Activated CD4-positive, alpha-beta T cell treated with anti-CD3 and anti-CD28 coated beads, Interleukin-2, amount 10 ng/mL, durations not matched to agents 7 days and 5 days (primary cell): ENCODE measurements around the gene MGAT2. TPM values are rescaled to one million over a fixed set of nuclear protein-coding genes. Genes with fewer than 3 reads are reported as not detected.

ENCODE experiments used
- total RNA-seq, 2 experiments: library from RNA; stranded (reverse); gene quantifications; one replicate each; pipeline ENCODE4 v1.2.3, GENCODE V29; 2021

Gene MGAT2
- total RNA-seq, 2 experiments from 2014 or later = 53.1 to 57.3 TPM

Other genes starting within 250 kb of the MGAT2 start
- gene RPS29, start 34.4 kb upstream of the MGAT2 start, total RNA-seq = 1,000 to 10,000 TPM in 1 of 2 experiments, 100 to 1,000 TPM in 1; 860 to 1,679 TPM
- 10 to 100 TPM; 45.5 to 53.2 TPM for gene LRR1, start 21.9 kb upstream of the MGAT2 start, total RNA-seq
- 100 to 1,000 TPM; 249 to 262 TPM for gene RPL36AL, start 173 bp upstream of the MGAT2 start, total RNA-seq
- gene DNAAF2, start 14.4 kb downstream of the MGAT2 start, total RNA-seq = 1 to 10 TPM; 5.1 to 5.2 TPM
- 10 to 100 TPM; 32.3 to 35.7 TPM for gene POLE2, start 67.4 kb downstream of the MGAT2 start, total RNA-seq
- 1 to 10 TPM; 2.4 to 2.5 TPM for gene KLHDC1, start 72.3 kb downstream of the MGAT2 start, total RNA-seq
- 10 to 100 TPM; 28.7 to 31.5 TPM for gene KLHDC2, start 147.4 kb downstream of the MGAT2 start, total RNA-seq
- 10 to 100 TPM; 76.7 to 89.1 TPM for gene NEMF, start 232.0 kb downstream of the MGAT2 start, total RNA-seq